A549 (cell line): ENCODE measurements around the gene SPPL2B. TPM values are rescaled to one million over a fixed set of nuclear protein-coding genes. Genes with fewer than 3 reads are reported as not detected.
A peak's percentile ranks its signal among the peaks of the same experiment; 100 is the strongest.

Source experiments
- ATAC-seq, 2 experiments: fragments of 200-7000 bp in 1 of 2; fragments of >200 bp in 1 of 2; cut with Nextera tagmentation in 1 of 2; cut with Tn5 transposase in 1 of 2; 3 replicates each; pipeline versions ENCODE4 v1.8.0 to v1.9.1; 2018 to 2020; ENCODE audit warnings: mild to moderate bottlenecking in 1 of 2, moderate library complexity in 1 of 2
- CTCF ChIA-PET: fragments of 300-600 bp; sonication (Branson Sonifier 250); formaldehyde crosslinking; extraction: SDS; loops from one replicate; lab custom pipeline; 2021; ENCODE audit warnings: antibody characterized with exemption, inconsistent platforms; lab: Yijun Ruan, JAX
- POLR2A ChIA-PET: fragments of 350-600 bp; formaldehyde crosslinking; extraction: SDS; loops from one replicate; lab custom pipeline; 2021; ENCODE audit warnings: antibody characterized with exemption, inconsistent platforms; lab: Yijun Ruan, JAX
- DNase-seq, 2 experiments: peaks; one replicate each; pipeline versions ENCODE4 v3.0.0 to v3.0.0-alpha.2; 2011 to 2016; ENCODE audit warnings: low read depth in 1 of 2, low spot score in 1 of 2
- FAIRE-seq: peaks from 2 replicates; lab custom pipeline; 2011; peaks lifted over from hg19 to GRCh38; lab: Jason Lieb, UNC
- H3K27ac ChIP-seq, 2 experiments: fragments of >200 bp; sonication (Bioruptor Twin); formaldehyde crosslinking; 3 replicates each; pipeline ENCODE4 v1.5.1; 2016 to 2017
- H3K4me1 ChIP-seq: fragments of >200 bp; sonication (Bioruptor Twin); formaldehyde crosslinking; 3 replicates; pipeline ENCODE4 v1.6.1; 2016
- H3K4me2 ChIP-seq: fragments of >200 bp; sonication (Bioruptor Twin); formaldehyde crosslinking; 3 replicates; pipeline ENCODE4 v1.6.1; 2016
- H3K4me3 ChIP-seq: fragments of >200 bp; sonication (Bioruptor Twin); formaldehyde crosslinking; 3 replicates; pipeline ENCODE4 v1.5.1; 2016
- H3K9me3 ChIP-seq: fragments of >200 bp; sonication (Bioruptor Twin); formaldehyde crosslinking; 3 replicates; pipeline ENCODE4 v1.6.1; 2016
- CHD4 ChIP-seq: fragments of 200-600 bp; sonication (generic); IDR thresholded peaks from 2 replicates; pipeline ENCODE4 v1.6.1; 2016; ENCODE audit warnings: antibody characterized with exemption, mild to moderate bottlenecking, borderline replicate concordance
- ELK1 ChIP-seq: fragments of 150-350 bp; IDR thresholded peaks from 2 replicates; pipeline ENCODE4 v1.6.1; 2014; ENCODE audit warnings: low read depth, mild to moderate bottlenecking, low read length
- EP300 ChIP-seq, 2 experiments: fragments of >200 bp; sonication (Bioruptor Twin); formaldehyde crosslinking; IDR thresholded peaks; 2 replicates in 1 of 2; 3 replicates in 1 of 2; pipeline ENCODE4 v1.6.1; 2016 to 2017
- HOXB5 ChIP-seq: fragments of 250-450 bp; sonication (Bioruptor Pico); IDR thresholded peaks from 2 replicates; pipeline ENCODE4 v1.5.0; 2020; ENCODE audit warnings: mild to moderate bottlenecking, moderate library complexity
- JUN ChIP-seq, 2 experiments: fragments of >200 bp; sonication (Bioruptor Twin); formaldehyde crosslinking; IDR thresholded peaks; 2 replicates in 1 of 2; 3 replicates in 1 of 2; pipeline ENCODE4 v1.6.1; 2016 to 2017
- JUNB ChIP-seq: fragments of >200 bp; sonication (Bioruptor Twin); formaldehyde crosslinking; IDR thresholded peaks from 2 replicates; pipeline ENCODE4 v1.6.1; 2016
- MYC ChIP-seq: IDR thresholded peaks from 2 replicates; pipeline ENCODE4 v1.6.1; 2012; ENCODE audit warnings: mild to moderate bottlenecking, inconsistent platforms, low read length, improper control_type of control experiment, borderline replicate concordance
- NPAS2 ChIP-seq: fragments of 250-450 bp; sonication (Bioruptor Pico); IDR thresholded peaks from 2 replicates; pipeline ENCODE4 v1.8.0; 2022; ENCODE audit warnings: mild to moderate bottlenecking, moderate library complexity, borderline replicate concordance
- PBX3 ChIP-seq: IDR thresholded peaks from 2 replicates; pipeline ENCODE4 v1.6.1; 2012
- POLR2A ChIP-seq: IDR thresholded peaks from 2 replicates; pipeline ENCODE4 v1.6.1; 2012; ENCODE audit warnings: mild to moderate bottlenecking, low read length
- RCOR1 ChIP-seq: fragments of 150-350 bp; IDR thresholded peaks from 2 replicates; pipeline ENCODE4 v1.6.1; 2014; ENCODE audit warnings: antibody characterized with exemption, low read length, low read depth
- RFX5 ChIP-seq: fragments of 450-650 bp; IDR thresholded peaks from 2 replicates; pipeline ENCODE4 v1.7.1; 2014; ENCODE audit warnings: antibody characterized with exemption, mild to moderate bottlenecking, moderate library complexity
- SMC3 ChIP-seq: fragments of >200 bp; sonication (Bioruptor Twin); formaldehyde crosslinking; IDR thresholded peaks from 3 replicates; pipeline ENCODE4 v1.6.1; 2018; ENCODE audit warnings: inconsistent platforms
- ZC3H11A ChIP-seq: fragments of 450-650 bp; IDR thresholded peaks from 2 replicates; pipeline ENCODE4 v1.6.1; 2014; ENCODE audit warnings: antibody characterized with exemption, mild to moderate bottlenecking
- WGBS: methylation state at CpG from one replicate; pipeline ENCODE4 v1.1.6; 2017; ENCODE audit errors: missing lambda C conversion rate; 5-methylcytosine and 5-hydroxymethylcytosine counted together
- polyA plus RNA-seq, 4 experiments: library from polyadenylated mRNA; depleted of rRNA in 3 of 4; stranded (reverse); fragments of >200 nt; fragmentation: RNase III in 1 of 4; extraction: RNeasy Plus Mini Kit Qiagen cat#74134 plus additional on column Dnase treatment in 1 of 4; gene quantifications; 2 replicates in 3 of 4; 3 replicates in 1 of 4; pipeline ENCODE4 v1.2.3, GENCODE V29; 2011 to 2017
- TF ChIP-seq, protein P1 (sequence below): fragments of >200 bp; sonication (Bioruptor Twin); formaldehyde crosslinking; IDR thresholded peaks from 3 replicates; pipeline ENCODE4 v1.6.1; 2016

SPPL2B gene
- polyA plus RNA-seq, 2 of the 4 experiments (the other 2 are of a cell fraction): 11.3 to 36.5 TPM

GRCh38 chr19:2282062-2282861 is 46.2 kb upstream of the SPPL2B start, which contains the start of gene PEAK3:
Gene PEAK3 (minus strand): TSS chr19:2282175. CDS start chr19:2280931, 1,244 bp downstream.
- DNase-seq (no peak), FAIRE-seq (no peak), ATAC-seq (0 out of 6 replicates have a peak, but pooled peaks of 1 of the 2 experiments have one; percentile 17)
- no peak within 1 kb of the TSS for H3K4me3 ChIP-seq
- WGBS: 75% methylated on average over 14 of the region's 41 CpGs
- no peaks in the 10 kb centered on the region for H3K4me1 ChIP-seq
- CTCF ChIA-PET: interaction anchor here (1.2 to 1.9 kb wide), 4 partner anchors 9 to 355 kb away, joined by 3 to 7 read pairs (median 4); no protein-coding TSS in a partner anchor
- no peak within 1 kb of the TSS for H3K4me2 ChIP-seq
- H3K27ac ChIP-seq: no peak within 1 kb of the TSS
- H3K9me3 ChIP-seq: no peaks in the 10 kb centered on the region
- POLR2A ChIA-PET: no interaction called here
- no peak for TF ChIP-seq JUNB
- TF ChIP-seq POLR2A: no peak
- TF ChIP-seq EP300 (IDR thresholded peaks at IDR 0.05): no peak
- TF ChIP-seq SMC3: no peak
- TF ChIP-seq RCOR1: no peak
- TF ChIP-seq, protein P1, sequence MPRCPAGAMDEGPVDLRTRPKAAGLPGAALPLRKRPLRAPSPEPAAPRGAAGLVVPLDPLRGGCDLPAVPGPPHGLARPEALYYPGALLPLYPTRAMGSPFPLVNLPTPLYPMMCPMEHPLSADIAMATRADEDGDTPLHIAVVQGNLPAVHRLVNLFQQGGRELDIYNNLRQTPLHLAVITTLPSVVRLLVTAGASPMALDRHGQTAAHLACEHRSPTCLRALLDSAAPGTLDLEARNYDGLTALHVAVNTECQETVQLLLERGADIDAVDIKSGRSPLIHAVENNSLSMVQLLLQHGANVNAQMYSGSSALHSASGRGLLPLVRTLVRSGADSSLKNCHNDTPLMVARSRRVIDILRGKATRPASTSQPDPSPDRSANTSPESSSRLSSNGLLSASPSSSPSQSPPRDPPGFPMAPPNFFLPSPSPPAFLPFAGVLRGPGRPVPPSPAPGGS: no peak
- TF ChIP-seq MYC: no peak
- TF ChIP-seq PBX3: no peak
- TF ChIP-seq CHD4: no peak
- no peak for TF ChIP-seq ZC3H11A
- TF ChIP-seq RFX5: no peak
- no peak for TF ChIP-seq NPAS2 (CRISPR knock-in tag)
- no peak for TF ChIP-seq JUN (IDR thresholded peaks at IDR 0.05)
- no peak for TF ChIP-seq ELK1

GRCh38 chr19:2282862-2283237 is 45.6 kb upstream of the SPPL2B start:
- POLR2A ChIA-PET: no interaction called here
- DNase-seq: no peak

More at GRCh38 chr19:2282862-2283237, 45.6 kb upstream of the SPPL2B start:
- FAIRE-seq (no peak), ATAC-seq (no peak)
- Histone ChIP-seq H3K4me1 (no peaks in the 10 kb centered on the region), H3K9me3 (no peaks in the 10 kb centered on the region), H3K27ac (no peak overlapping the region), H3K4me3 (no peak overlapping the region), H3K4me2 (no peak overlapping the region)
- TF ChIP-seq HOXB5 (CRISPR knock-in tag): no peak
- no peak for TF ChIP-seq PBX3
- CTCF ChIA-PET: interaction anchor here (1.2 to 1.9 kb wide), 4 partner anchors 9 to 354 kb away, joined by 3 to 7 read pairs (median 4); no protein-coding TSS in a partner anchor
- WGBS: 84% methylated on average over 11 of the region's 11 CpGs
